Adrenal gland (tissue), 12 donors: ENCODE data around the gene PPP1R1C. TPM values are rescaled to one million over a fixed set of nuclear protein-coding genes. Genes with fewer than 3 reads are reported as not detected.

Source experiments
- DNase-seq, 7 donors: peaks; one replicate each; pipeline ENCODE4 v3.0.0-alpha.2; 2019 to 2020
- H3K27ac ChIP-seq, 5 donors: fragments of 200-600 bp; sonication (generic) in 4 of 5; 1 replicate in 3 of 5; 2 replicates in 2 of 5; pipeline versions ENCODE4 v1.5.1 to v1.8.0; 2016 to 2020; ENCODE audit warnings: mild to moderate bottlenecking in 1 of 5
- H3K27me3 ChIP-seq: fragments of 200-600 bp; 2 replicates; pipeline ENCODE4 v1.8.0; 2021
- H3K36me3 ChIP-seq, 2 donors: fragments of 200-600 bp; replicated peaks in 1 of 2; 1 replicate in 1 of 2; 2 replicates in 1 of 2; pipeline versions ENCODE4 v1.5.1 to v1.8.0; 2018 to 2022
- H3K4me1 ChIP-seq, 2 donors: fragments of 200-600 bp; replicated peaks in 1 of 2; 1 replicate in 1 of 2; 2 replicates in 1 of 2; pipeline versions ENCODE4 v1.5.1 to v1.8.0; 2018 to 2021
- H3K4me3 ChIP-seq, 4 donors: fragments of 200-600 bp; sonication (generic) in 3 of 4; one replicate each; pipeline ENCODE4 v1.5.1; 2016 to 2018
- H3K9me3 ChIP-seq, 3 donors: fragments of 200-600 bp; sonication (generic) in 1 of 3; replicated peaks in 1 of 3; 1 replicate in 2 of 3; 2 replicates in 1 of 3; pipeline versions ENCODE4 v1.5.1 to v1.8.0; 2016 to 2021
- POLR2A ChIP-seq, 2 donors: fragments of 450-650 bp; IDR thresholded peaks; one replicate each; pipeline ENCODE4 v1.6.1; 2017; ENCODE audit warnings: antibody characterized with exemption in 2 of 2, mild to moderate bottlenecking in 2 of 2, moderate library complexity in 1 of 2
- WGBS, 4 donors: extraction: QIAGEN DNeasy Blood & Tissue Kit in 2 of 4; methylation state at CpG; one replicate each; pipeline versions ENCODE4 v1.1.5 to v1.1.7; 2013 to 2017; 5-methylcytosine and 5-hydroxymethylcytosine counted together
- intact Hi-C, 2 donors: fragments of 100-400 bp; cut with DNase I; formaldehyde crosslinking; loops; one replicate each; pipeline versions ENCODE4 v1.14.1 to v1.15.0; 2022 to 2023
- polyA plus RNA-seq, 3 donors: library from polyadenylated mRNA; stranded (reverse); fragments of 200-250 nt in 2 of 3; fragments of 350-450 nt in 1 of 3; fragmentation: Illumina TruSeq in 1 of 3; extraction: RNeasy Lipid Tissue Mini Kit (QIAGEN cat#74804) in 1 of 3; gene quantifications; one replicate each; pipeline ENCODE4 v1.2.3, GENCODE V29; 2013 to 2014
- total RNA-seq, 9 donors: library from RNA; depleted of rRNA in 4 of 9; stranded (reverse); fragments of >200 nt in 4 of 9; fragments of 120-200 nt in 1 of 9; fragmentation: NEBNext Ultra II Directional in 1 of 9; extraction: Animal tissue kit (Norgen Biotek cat#: 25700) in 1 of 9; gene quantifications; one replicate each; pipeline versions ENCODE4 v1.1.0 to v1.2.4, GENCODE V29; 2013 to 2023
- TF ChIP-seq, protein P1 (sequence below), 6 experiments: fragments of 450-650 bp in 4 of 6; fragments of 200-600 bp in 2 of 6; sonication (generic) in 1 of 6; IDR thresholded peaks; 1 replicate in 5 of 6; 2 replicates in 1 of 6; pipeline versions ENCODE4 v1.5.1 to v1.8.0; 2016 to 2021; ENCODE audit warnings: antibody characterized with exemption in 6 of 6, mild to moderate bottlenecking in 2 of 6, moderate library complexity in 1 of 6
- donor health status: healthy with polysubstance abuse.
- donor health status: Bipolar disorder and iron deficiency.
- donor health status: DM: yes; HTN: yes; CAD: no.
- donor health status: DM: no; HTN: no; CAD: no.
- donor health status: DM: no; HTN: no; CAD: no.
- donor health status: DM: yes; HTN: yes; CAD: no.

Gene PPP1R1C
- total and polyA plus RNA-seq, 12 donors, result 0.29 to 5.9 (median 1.4) TPM; not detected in 3

DNA sequence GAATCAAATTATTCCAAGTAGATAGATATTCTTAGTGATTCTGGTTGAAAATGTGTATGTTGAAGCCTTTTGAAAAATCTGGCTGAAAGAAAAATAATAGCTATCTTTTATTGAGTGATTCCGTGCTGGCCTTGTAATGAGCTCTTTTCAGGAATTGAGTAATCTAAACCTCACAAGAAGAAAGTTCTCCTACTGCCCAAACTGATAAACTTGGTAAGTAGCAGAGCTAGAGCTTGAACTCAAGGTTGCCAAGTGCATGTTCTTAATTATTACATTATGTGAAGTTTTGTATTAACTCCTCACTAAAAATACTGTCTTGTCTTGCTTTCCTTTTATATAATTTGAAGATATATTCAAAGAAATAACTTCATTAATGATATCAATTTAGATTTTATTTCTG, 1.6 kb upstream of the PPP1R1C start:
- no peak overlapping the region for H3K4me3 ChIP-seq
- intact Hi-C loops, result no loop called here
- no peak overlapping the region for H3K27ac ChIP-seq
- TF ChIP-seq, protein P1, sequence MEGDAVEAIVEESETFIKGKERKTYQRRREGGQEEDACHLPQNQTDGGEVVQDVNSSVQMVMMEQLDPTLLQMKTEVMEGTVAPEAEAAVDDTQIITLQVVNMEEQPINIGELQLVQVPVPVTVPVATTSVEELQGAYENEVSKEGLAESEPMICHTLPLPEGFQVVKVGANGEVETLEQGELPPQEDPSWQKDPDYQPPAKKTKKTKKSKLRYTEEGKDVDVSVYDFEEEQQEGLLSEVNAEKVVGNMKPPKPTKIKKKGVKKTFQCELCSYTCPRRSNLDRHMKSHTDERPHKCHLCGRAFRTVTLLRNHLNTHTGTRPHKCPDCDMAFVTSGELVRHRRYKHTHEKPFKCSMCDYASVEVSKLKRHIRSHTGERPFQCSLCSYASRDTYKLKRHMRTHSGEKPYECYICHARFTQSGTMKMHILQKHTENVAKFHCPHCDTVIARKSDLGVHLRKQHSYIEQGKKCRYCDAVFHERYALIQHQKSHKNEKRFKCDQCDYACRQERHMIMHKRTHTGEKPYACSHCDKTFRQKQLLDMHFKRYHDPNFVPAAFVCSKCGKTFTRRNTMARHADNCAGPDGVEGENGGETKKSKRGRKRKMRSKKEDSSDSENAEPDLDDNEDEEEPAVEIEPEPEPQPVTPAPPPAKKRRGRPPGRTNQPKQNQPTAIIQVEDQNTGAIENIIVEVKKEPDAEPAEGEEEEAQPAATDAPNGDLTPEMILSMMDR (IDR thresholded peaks at IDR 0.05), result no peak
- TF ChIP-seq POLR2A (IDR thresholded peaks at IDR 0.05), result no peak
- no peaks in the 10 kb centered on the region for H3K9me3 ChIP-seq
- WGBS, 4 donors, result 42 to 59% (median 49%) methylated on average over 1 of the region's 1 CpG
- no peaks in the 10 kb centered on the region for H3K27me3 ChIP-seq
- H3K36me3 ChIP-seq, result no peaks in the 10 kb centered on the region
- H3K4me1 ChIP-seq, result no peaks in the 10 kb centered on the region
- DNase-seq, result no peak

DNA sequence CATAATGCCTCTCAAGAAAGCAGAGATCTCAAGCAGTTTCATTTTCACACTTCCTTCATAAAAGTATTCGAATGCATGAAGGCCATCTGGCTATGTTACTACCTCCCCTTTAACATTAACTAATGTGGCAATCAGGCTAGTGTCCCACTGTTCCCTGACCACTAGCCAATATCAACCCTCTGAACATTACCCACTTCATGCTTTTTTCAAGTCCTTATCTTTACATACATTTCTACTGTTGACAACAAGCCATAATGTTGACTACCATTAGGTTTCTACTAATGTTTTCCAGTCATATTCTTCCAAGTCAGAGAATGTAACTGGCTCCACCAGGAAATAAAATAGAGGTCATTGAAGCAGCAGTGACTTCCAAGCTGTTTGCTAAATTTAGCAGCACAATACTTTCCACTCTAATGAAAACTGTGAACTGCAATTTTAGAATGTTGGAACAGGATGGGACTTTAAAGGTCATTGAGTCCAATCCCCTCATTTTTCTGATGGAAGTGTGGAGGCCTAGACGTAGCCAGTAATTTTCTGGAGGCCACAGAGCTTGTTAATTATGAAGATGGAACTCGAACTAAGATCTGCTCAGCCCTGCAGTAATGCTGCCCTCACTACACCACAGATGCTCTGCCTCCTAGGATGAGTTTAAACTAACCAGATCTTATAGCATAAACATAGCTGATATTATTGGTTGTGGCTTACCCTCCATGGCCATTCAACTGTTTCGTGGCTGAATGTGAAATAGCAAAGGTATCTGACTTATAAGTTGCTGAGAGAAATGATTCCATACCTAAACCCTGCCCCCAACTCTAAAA, 630 bp upstream of the PPP1R1C start:
- 58 to 64% (median 61%) methylated on average over 4 of the region's 4 CpGs for WGBS, 4 donors
- Histone ChIP-seq H3K27ac (no peak overlapping the region), H3K9me3 (no peaks in the 10 kb centered on the region), H3K36me3 (no peaks in the 10 kb centered on the region), H3K27me3 (no peaks in the 10 kb centered on the region), H3K4me1 (no peaks in the 10 kb centered on the region), H3K4me3 (no peak overlapping the region)
- no peak for DNase-seq
- intact Hi-C loops, result no loop called here
- TF ChIP-seq, protein P1 (IDR thresholded peaks at IDR 0.05), result no peak
- TF ChIP-seq POLR2A (IDR thresholded peaks at IDR 0.05), result no peak

DNA sequence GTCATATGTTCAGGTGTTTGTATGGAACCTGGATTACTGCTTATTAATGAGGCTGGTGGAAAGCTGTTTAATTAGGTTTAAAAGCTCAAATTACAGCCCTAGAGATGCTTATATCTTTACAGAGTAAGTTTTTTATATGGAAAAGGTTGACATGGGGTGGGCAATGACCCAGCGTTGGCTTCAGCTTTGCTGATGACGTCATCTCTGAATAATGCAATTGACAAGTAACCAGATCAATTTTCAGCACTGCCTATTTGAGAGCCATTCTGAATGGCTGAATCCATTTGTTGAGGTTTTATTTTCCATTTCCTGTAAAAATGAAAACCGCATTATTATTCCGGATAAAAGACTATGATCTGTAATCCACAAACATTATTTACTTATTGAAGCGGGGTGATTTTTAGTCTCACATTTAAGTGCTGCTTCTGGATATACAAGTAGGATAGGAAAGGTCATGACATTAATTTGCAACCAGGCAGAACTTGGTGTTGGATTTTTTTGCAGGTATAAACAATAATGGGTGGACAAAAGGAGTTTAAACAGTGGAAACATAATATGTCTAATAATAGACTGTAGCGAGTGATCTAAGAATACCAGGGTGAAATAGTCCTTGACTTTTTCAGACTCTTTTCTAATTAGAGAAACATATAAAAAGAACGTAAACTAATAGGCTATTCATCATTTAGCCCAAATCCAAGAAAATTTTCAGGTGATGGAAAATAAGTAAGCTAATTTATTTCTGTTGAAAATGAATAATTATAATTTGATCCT, 2.7 kb downstream of the PPP1R1C start:
- no peak overlapping the region for H3K27ac ChIP-seq
- H3K36me3 ChIP-seq, result no peaks in the 10 kb centered on the region
- H3K27me3 ChIP-seq, result no peaks in the 10 kb centered on the region
- no peak overlapping the region for H3K4me3 ChIP-seq
- intact Hi-C loops, result no loop called here
- no peak for DNase-seq
- no peaks in the 10 kb centered on the region for H3K4me1 ChIP-seq
- 54 to 64% (median 59%) methylated on average over 7 of the region's 7 CpGs for WGBS, 4 donors
- H3K9me3 ChIP-seq, result no peaks in the 10 kb centered on the region
- no peak for TF ChIP-seq POLR2A (IDR thresholded peaks at IDR 0.05)
- TF ChIP-seq, protein P1 (IDR thresholded peaks at IDR 0.05), result no peak

DNA sequence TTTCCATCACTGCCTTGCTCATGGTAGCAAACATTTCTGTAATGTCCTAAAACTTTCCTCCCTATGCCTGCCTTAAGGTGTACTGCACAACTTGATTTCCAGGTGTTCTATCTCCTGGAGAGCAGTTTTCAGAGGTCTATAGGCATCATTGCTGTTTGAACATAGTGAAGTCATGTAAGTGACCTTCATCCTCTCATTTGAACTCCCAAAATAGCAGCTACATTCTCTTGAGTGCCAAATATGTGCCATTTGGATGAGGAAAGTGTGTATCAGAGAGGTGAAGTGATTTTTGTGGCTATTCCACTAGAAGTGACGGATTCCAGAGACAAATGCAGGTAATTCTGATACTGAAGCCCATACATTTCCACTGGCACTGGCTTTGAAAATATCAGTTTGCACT, 3.4 kb downstream of the PPP1R1C start:
- TF ChIP-seq POLR2A (IDR thresholded peaks at IDR 0.05), result no peak
- Histone ChIP-seq H3K27me3 (no peaks in the 10 kb centered on the region), H3K9me3 (no peaks in the 10 kb centered on the region), H3K36me3 (no peaks in the 10 kb centered on the region), H3K4me3 (no peak overlapping the region), H3K4me1 (no peaks in the 10 kb centered on the region), H3K27ac (no peak overlapping the region)
- 60 to 84% (median 68%) methylated on average over 1 of the region's 1 CpG for WGBS, 4 donors
- intact Hi-C loops, result no loop called here
- no peak for DNase-seq
